ENCODE measurements around the gene TMEM219.

GRCh38 chr16:29990883-29991570 lies 29.1 kb downstream of the TMEM219 start:
- TF ChIP-seq, protein P1, sequence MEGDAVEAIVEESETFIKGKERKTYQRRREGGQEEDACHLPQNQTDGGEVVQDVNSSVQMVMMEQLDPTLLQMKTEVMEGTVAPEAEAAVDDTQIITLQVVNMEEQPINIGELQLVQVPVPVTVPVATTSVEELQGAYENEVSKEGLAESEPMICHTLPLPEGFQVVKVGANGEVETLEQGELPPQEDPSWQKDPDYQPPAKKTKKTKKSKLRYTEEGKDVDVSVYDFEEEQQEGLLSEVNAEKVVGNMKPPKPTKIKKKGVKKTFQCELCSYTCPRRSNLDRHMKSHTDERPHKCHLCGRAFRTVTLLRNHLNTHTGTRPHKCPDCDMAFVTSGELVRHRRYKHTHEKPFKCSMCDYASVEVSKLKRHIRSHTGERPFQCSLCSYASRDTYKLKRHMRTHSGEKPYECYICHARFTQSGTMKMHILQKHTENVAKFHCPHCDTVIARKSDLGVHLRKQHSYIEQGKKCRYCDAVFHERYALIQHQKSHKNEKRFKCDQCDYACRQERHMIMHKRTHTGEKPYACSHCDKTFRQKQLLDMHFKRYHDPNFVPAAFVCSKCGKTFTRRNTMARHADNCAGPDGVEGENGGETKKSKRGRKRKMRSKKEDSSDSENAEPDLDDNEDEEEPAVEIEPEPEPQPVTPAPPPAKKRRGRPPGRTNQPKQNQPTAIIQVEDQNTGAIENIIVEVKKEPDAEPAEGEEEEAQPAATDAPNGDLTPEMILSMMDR (IDR thresholded peaks at IDR 0.05; ENCODE audit: low read length) = no peak
- TF ChIP-seq EZH2 (IDR thresholded peaks at IDR 0.05; ENCODE audit: borderline replicate concordance, low read length) = no peak
